Retinal pigment epithelial cell (primary cell): ENCODE measurements around the gene ABCB9.
A peak's percentile ranks its signal among the peaks of the same experiment; 100 is the strongest.

Source experiments
- DNase-seq: peaks from one replicate; pipeline ENCODE4 v3.0.0-alpha.2; 2010; ENCODE audit warnings: low read depth
- H3K4me3 ChIP-seq: 2 replicates; pipeline ENCODE4 v1.5.1; 2011; ENCODE audit warnings: mild to moderate bottlenecking, low read length, control low read depth, moderate library complexity
- CTCF ChIP-seq: conservative IDR thresholded peaks from 2 replicates; pipeline ENCODE4 v1.5.1; 2011; ENCODE audit warnings: low read depth, low read length, control low read depth, inconsistent platforms

Gene ABCB9

GRCh38 chr12:122989225-122989839, 23.1 kb upstream of the ABCB9 start:
- peak; percentile 5 for TF ChIP-seq CTCF
- DNase-seq: no peak
- no peak overlapping the region for H3K4me3 ChIP-seq

- TF ChIP-seq CTCF: no peak
These were observed 22.4 kb upstream of the ABCB9 start for GRCh38 chr12:122988612-122989212.

GRCh38 chr12:122988036-122988435, 21.8 kb upstream of the ABCB9 start:
- no peak for DNase-seq
- TF ChIP-seq CTCF: no peak
- H3K4me3 ChIP-seq: no peak overlapping the region

More at GRCh38 chr12:122988612-122989212, 22.4 kb upstream of the ABCB9 start:
- DNase-seq: no peak
- H3K4me3 ChIP-seq: no peak overlapping the region

- no peak overlapping the region for H3K4me3 ChIP-seq
- TF ChIP-seq CTCF: no peak
- DNase-seq: no peak
These were observed 21.1 kb upstream of the ABCB9 start for GRCh38 chr12:122987086-122987951.

GRCh38 chr12:122986258-122986871, 20.1 kb upstream of the ABCB9 start:
- no peak overlapping the region for H3K4me3 ChIP-seq
- no peak for DNase-seq
- no peak for TF ChIP-seq CTCF

GRCh38 chr12:122985338-122986257, 19.3 kb upstream of the ABCB9 start:
- no peak for TF ChIP-seq CTCF
- DNase-seq: no peak

More at GRCh38 chr12:122985338-122986257, 19.3 kb upstream of the ABCB9 start:
- H3K4me3 ChIP-seq: no peak overlapping the region
